ENCODE results near the gene TET1. TPM values are rescaled to one million over a fixed set of nuclear protein-coding genes. Genes with fewer than 3 reads are reported as not detected.

Gene TET1
- total RNA-seq, 1 donor from 2014 or later: 2.1 TPM

GRCh38 chr10:68586606-68587305 is 26.6 kb downstream of the TET1 start:
- Histone ChIP-seq H3K36me3 (no peaks in the 10 kb centered on the region), H3K9me3 (no peaks in the 10 kb centered on the region), H3K27ac (no peak overlapping the region), H3K27me3 (no peaks in the 10 kb centered on the region), H3K4me3 (no peak overlapping the region), H3K4me1 (no peaks in the 10 kb centered on the region)
- TF ChIP-seq CTCF (IDR thresholded peaks at IDR 0.05): no peak
- DNase-seq (no peak), ATAC-seq (no peak)
- intact Hi-C loops (cut with DNase I): no loop called here

- H3K36me3 ChIP-seq: no peaks in the 10 kb centered on the region
- no peaks in the 10 kb centered on the region for H3K9me3 ChIP-seq
- H3K4me3 ChIP-seq: no peak overlapping the region
- intact Hi-C loops (cut with DNase I): no loop called here
- H3K4me1 ChIP-seq: peaks cover 2% of the 10 kb centered on the region
- ATAC-seq: no peak
- no peak for TF ChIP-seq CTCF (IDR thresholded peaks at IDR 0.05)
- no peak overlapping the region for H3K27ac ChIP-seq
- H3K27me3 ChIP-seq: no peaks in the 10 kb centered on the region
- DNase-seq: no peak
These were observed 34.3 kb downstream of the TET1 start for GRCh38 chr10:68594405-68594804.

- TF ChIP-seq CTCF (IDR thresholded peaks at IDR 0.05): no peak
- Histone ChIP-seq H3K36me3 (no peaks in the 10 kb centered on the region), H3K27me3 (no peaks in the 10 kb centered on the region), H3K4me1 (peaks cover 6% of the 10 kb centered on the region), H3K9me3 (no peaks in the 10 kb centered on the region), H3K27ac (no peak overlapping the region), H3K4me3 (no peak overlapping the region)
- ATAC-seq (no peak), DNase-seq (no peak)
- intact Hi-C loops (cut with DNase I): no loop called here
These were observed 35.4 kb downstream of the TET1 start for GRCh38 chr10:68595513-68595912.

- no peak for TF ChIP-seq CTCF (IDR thresholded peaks at IDR 0.05)
- no peak for ATAC-seq
- Histone ChIP-seq H3K27ac (no peak overlapping the region), H3K27me3 (no peaks in the 10 kb centered on the region), H3K4me3 (no peak overlapping the region), H3K36me3 (no peaks in the 10 kb centered on the region), H3K9me3 (no peaks in the 10 kb centered on the region), H3K4me1 (peaks cover 18% of the 10 kb centered on the region)
- no peak for DNase-seq
- intact Hi-C loops (cut with DNase I): no loop called here
These were observed 37.3 kb downstream of the TET1 start for GRCh38 chr10:68597407-68597806.

GRCh38 chr10:68598978-68599770 is 39.0 kb downstream of the TET1 start:
- DNase-seq (no peak), ATAC-seq (peak; percentile 55)
- no peak for TF ChIP-seq CTCF (IDR thresholded peaks at IDR 0.05)
- Histone ChIP-seq H3K4me3 (peak overlapping the region; percentile 62), H3K27me3 (no peaks in the 10 kb centered on the region), H3K4me1 (peaks cover 18% of the 10 kb centered on the region), H3K36me3 (no peaks in the 10 kb centered on the region), H3K9me3 (no peaks in the 10 kb centered on the region), H3K27ac (no peak overlapping the region)
- intact Hi-C loops (cut with DNase I): no loop called here

All from upper lobe of right lung (tissue), 1 donor.